ENCODE data around the gene CTSZ. TPM values are rescaled to one million over a fixed set of nuclear protein-coding genes. Genes with fewer than 3 reads are reported as not detected.
A peak's percentile ranks its signal among the peaks of the same experiment; 100 is the strongest.

The CTSZ gene
- total RNA-seq, result 100 to 1,000 TPM; 135 to 238 (median 181) TPM

GRCh38 chr20:59006864-59007664 is at the start of gene CTSZ:
CTSZ (minus strand) TSS chr20:59007254; CDS start chr20:59007128, 126 bp downstream.
- H3K27me3 ChIP-seq, result no peaks in the 10 kb centered on the region
- H3K36me3 ChIP-seq, result no peaks in the 10 kb centered on the region
- no peaks in the 10 kb centered on the region for H3K9me3 ChIP-seq
- peak within 1 kb of the TSS; percentile 93 for H3K27ac ChIP-seq
- intact Hi-C loops (cut with DNase I; ENCODE audit: low total_unique reads), result no loop called here
- TF ChIP-seq CTCF (IDR thresholded peaks at IDR 0.05), result no peak
- no peak for TF ChIP-seq POLR2A (IDR thresholded peaks at IDR 0.05)
- no peak for TF ChIP-seq POLR2AphosphoS5 (IDR thresholded peaks at IDR 0.05)
- peak within 1 kb of the TSS; percentile 81 to 86 (median 85) for H3K4me3 ChIP-seq
- H3K4me1 ChIP-seq, result peaks cover 19 to 28% of the 10 kb centered on the region in 2 donors
- peak in 1 of 2 donors; percentile 67 for DNase-seq (ENCODE audit: low spot score in 2 of 2)

GRCh38 chr20:59055302-59055701 is 48.2 kb upstream of the CTSZ start:
- Histone ChIP-seq H3K36me3 (no peaks in the 10 kb centered on the region), H3K27ac (no peak overlapping the region), H3K4me3 (no peak overlapping the region), H3K27me3 (no peaks in the 10 kb centered on the region), H3K4me1 (no peaks in the 10 kb centered on the region), H3K9me3 (no peaks in the 10 kb centered on the region)
- no peak for DNase-seq (ENCODE audit: low spot score in 2 of 2)
- TF ChIP-seq POLR2AphosphoS5 (IDR thresholded peaks at IDR 0.05), result no peak
- peak in 2 of 3 donors; percentile 29 to 30 for TF ChIP-seq CTCF (IDR thresholded peaks at IDR 0.05)
- intact Hi-C loops (cut with DNase I; ENCODE audit: low total_unique reads), result no loop called here

GRCh38 chr20:59051666-59052185 is 44.7 kb upstream of the CTSZ start:
- H3K9me3 ChIP-seq, result no peaks in the 10 kb centered on the region
- H3K4me3 ChIP-seq, result no peak overlapping the region
- no peak overlapping the region for H3K27ac ChIP-seq
- H3K4me1 ChIP-seq, result no peaks in the 10 kb centered on the region
- DNase-seq (ENCODE audit: low spot score in 2 of 2), result no peak
- H3K27me3 ChIP-seq, result no peaks in the 10 kb centered on the region
- intact Hi-C loops (cut with DNase I; ENCODE audit: low total_unique reads), result no loop called here
- TF ChIP-seq POLR2AphosphoS5 (IDR thresholded peaks at IDR 0.05) (no peak), POLR2A (IDR thresholded peaks at IDR 0.05) (no peak), CTCF (IDR thresholded peaks at IDR 0.05) (no peak)
- no peaks in the 10 kb centered on the region for H3K36me3 ChIP-seq

GRCh38 chr20:59050437-59050836 is 43.4 kb upstream of the CTSZ start:
- Histone ChIP-seq H3K9me3 (no peaks in the 10 kb centered on the region), H3K4me3 (no peak overlapping the region), H3K36me3 (no peaks in the 10 kb centered on the region), H3K4me1 (no peaks in the 10 kb centered on the region), H3K27ac (no peak overlapping the region), H3K27me3 (no peaks in the 10 kb centered on the region)
- TF ChIP-seq POLR2A (IDR thresholded peaks at IDR 0.05), result no peak
- no peak for TF ChIP-seq CTCF (IDR thresholded peaks at IDR 0.05)
- TF ChIP-seq POLR2AphosphoS5 (IDR thresholded peaks at IDR 0.05), result no peak
- intact Hi-C loops (cut with DNase I; ENCODE audit: low total_unique reads), result no loop called here
- no peak for DNase-seq (ENCODE audit: low spot score in 2 of 2)

GRCh38 chr20:59048681-59049030 is 41.6 kb upstream of the CTSZ start:
- H3K4me1 ChIP-seq, result no peaks in the 10 kb centered on the region
- no peak for DNase-seq (ENCODE audit: low spot score in 2 of 2)
- H3K27ac ChIP-seq, result no peak overlapping the region
- H3K36me3 ChIP-seq, result no peaks in the 10 kb centered on the region
- no peak overlapping the region for H3K4me3 ChIP-seq
- intact Hi-C loops (cut with DNase I; ENCODE audit: low total_unique reads), result no loop called here
- no peaks in the 10 kb centered on the region for H3K27me3 ChIP-seq
- TF ChIP-seq CTCF (IDR thresholded peaks at IDR 0.05) (no peak), POLR2AphosphoS5 (IDR thresholded peaks at IDR 0.05) (no peak), POLR2A (IDR thresholded peaks at IDR 0.05) (no peak)
- H3K9me3 ChIP-seq, result no peaks in the 10 kb centered on the region
